ENCODE measurements around the gene KDM4C.

The KDM4C gene

DNA sequence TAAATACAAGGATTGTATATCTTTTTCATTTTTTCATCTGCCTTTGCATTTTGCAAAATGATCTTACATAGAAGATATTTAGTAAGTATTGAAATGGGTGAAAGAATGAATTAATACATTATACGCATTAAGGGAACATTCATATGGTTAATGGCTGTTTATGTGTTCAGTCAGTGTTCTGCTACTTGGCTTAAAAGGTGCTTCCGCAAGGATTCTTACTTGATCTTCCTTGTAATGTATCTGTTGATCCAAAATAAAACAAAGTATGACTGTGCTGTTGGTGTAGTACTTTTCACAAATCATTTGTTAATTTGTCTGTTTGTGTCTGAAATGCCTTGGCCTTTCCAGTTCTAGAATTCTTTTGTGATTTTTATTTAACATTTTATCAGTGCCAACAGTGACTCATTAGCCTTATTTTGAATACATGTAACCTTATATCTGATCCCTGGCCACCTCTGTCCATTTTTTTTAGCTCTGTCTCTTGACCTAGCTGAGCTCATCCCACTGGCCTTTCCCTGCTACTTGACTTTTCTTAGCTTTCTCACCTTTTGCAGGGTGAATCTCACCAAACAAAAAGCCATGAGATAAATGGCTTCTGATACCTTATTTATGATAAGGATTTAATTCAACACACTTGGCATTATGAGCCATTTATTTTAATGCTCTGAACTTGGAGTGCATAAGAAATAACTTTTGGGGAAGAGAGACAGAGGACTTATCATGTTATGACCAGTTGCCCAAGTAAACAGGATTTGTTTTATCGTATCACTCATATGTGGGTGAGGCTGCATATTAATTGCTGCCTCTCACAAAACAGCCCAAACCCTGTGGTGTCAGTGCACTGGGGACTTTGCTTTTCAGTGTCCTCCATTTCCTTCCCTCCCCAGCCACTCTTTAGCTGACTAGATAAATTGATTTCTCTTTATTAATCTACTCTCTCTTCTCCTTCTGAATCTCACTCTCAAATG, 340.3 kb downstream of the KDM4C start:
- DNase-seq (ENCODE audit: low read depth) = no peak

DNA sequence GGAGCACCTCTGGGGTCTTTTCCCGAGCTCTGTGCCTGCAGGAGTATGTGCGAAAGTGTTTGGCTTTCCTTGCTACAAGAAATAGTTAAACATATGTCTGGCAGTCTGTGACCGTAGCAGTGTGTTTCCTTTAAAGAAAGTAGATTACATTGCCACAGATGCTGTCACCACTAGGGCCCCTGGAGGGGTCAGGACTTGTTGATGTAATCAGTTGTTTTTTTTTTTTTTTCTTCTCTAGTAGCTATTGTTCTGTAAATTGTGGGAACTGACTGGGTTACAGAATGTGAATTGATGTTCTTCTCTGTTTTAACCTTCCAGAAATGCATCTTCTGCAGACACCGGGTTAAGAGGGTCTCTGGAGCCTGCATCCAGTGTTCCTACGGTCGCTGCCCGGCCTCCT, 345.6 kb downstream of the KDM4C start:
- no peak for DNase-seq (ENCODE audit: low read depth)

DNA sequence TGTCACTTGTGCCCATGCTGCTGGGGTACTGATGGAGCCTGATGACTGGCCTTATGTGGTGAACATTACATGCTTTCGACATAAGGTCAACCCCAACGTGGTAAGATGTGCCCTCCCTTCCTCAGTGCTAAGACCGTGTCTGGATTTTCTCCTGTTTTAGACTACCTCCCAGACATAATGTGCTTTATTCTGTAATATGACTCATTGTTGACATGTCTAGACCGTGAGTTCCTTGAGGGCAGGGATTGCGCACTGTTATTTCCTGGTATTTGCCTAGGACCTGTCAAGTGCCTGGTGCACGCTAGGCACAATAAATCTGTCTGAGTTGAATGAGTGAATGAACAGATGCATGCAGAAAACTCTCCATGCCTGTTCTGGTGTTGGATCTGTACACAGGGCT, 346.0 kb downstream of the KDM4C start:
- no peak for DNase-seq (ENCODE audit: low read depth)

DNA sequence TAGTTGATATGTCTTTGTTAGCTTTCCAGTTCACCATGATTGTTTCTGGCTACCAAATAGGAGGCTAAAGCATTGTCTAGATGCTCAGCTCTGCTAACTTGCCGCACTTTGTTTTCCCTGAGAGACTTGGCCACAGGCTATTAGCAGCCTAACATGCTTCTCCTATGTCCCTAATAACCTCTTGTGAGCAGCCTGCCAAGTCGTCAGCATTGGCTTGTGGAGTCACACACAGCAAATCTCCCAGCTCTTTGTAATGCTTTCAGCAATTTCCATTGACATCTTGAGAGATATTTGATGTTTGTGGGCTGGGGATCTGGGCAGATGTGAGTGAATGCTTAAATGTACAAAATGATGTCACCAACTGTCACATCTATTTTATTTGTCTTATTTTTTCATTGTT, 346.9 kb downstream of the KDM4C start:
- DNase-seq (ENCODE audit: low read depth) = no peak

DNA sequence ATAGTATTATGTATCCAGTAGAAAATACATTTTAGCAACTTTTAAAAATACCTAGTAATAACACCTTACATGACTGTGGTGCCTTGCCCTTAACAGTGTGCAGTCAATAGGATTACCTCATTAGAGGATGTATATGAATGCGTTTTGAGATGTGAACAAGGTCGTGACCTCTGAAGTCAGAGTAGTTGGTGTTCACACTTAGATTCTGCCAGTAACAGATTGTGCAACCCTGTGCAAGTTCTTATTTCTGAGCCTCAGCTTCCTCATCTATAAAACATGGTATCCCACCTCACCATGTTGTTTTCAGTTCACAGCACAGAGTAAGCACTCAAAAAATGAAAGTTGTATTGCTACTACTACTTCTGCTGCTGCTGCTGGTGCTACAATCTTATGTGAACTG, 347.3 kb downstream of the KDM4C start:
- no peak for DNase-seq (ENCODE audit: low read depth)

DNA sequence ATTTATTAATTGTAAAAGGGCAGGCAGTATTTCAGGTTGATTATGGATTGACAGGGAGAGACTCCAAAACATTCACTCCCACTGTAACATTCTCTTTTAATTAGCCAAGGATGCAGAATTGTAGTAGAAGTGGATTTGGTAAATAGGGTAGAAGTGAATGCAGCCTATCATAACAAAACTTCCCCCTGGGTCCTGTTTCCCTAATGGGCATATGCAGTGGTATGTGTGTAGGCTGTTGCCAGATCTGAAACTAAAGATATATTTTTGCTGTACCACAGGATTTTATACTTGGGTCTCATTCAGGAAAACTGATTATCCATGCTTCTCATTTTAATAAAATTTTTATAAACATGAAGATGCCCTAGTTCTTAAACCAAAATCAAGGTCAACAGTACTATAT, 351.2 kb downstream of the KDM4C start:
- DNase-seq (ENCODE audit: low read depth) = no peak

DNA sequence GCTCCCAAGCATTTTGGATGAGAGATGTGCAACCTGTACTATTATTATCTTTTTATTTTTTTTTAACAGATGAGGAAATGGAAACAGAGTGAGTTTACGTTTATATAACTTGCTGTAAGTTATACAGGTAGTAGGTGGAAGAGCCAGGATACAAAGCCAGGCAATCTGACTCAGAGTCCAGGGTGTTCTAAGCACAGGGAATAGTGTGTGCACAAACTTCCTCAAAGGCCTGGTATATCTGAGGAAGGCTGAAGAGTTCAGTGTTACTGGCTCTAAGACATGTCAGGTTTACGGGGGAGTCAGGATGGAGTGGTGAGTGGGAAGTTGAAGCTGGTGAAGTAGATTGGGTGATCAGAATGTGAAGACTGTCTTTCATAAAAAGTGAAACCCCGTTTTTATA, 353.6 kb downstream of the KDM4C start:
- DNase-seq (ENCODE audit: low read depth) = no peak

DNA sequence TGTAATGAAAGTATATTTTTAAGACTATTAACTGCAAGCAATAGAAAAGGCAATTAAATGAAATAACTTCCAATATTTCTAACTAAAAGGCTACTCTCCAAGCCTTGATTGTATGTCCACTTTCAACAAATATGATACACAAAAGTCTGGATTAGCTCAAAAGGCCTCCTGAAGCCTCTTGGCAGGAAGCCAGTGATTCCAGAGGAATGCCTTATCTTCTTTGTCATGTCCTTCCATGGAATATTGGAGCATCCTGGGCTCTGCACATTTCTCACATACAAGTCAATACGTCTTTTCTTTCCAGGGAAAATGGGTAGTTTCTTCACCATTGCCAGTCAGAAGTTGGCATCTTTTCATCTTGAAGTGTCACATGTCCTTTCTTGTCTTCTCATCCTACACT, 357.8 kb downstream of the KDM4C start:
- DNase-seq (ENCODE audit: low read depth) = no peak

DNA sequence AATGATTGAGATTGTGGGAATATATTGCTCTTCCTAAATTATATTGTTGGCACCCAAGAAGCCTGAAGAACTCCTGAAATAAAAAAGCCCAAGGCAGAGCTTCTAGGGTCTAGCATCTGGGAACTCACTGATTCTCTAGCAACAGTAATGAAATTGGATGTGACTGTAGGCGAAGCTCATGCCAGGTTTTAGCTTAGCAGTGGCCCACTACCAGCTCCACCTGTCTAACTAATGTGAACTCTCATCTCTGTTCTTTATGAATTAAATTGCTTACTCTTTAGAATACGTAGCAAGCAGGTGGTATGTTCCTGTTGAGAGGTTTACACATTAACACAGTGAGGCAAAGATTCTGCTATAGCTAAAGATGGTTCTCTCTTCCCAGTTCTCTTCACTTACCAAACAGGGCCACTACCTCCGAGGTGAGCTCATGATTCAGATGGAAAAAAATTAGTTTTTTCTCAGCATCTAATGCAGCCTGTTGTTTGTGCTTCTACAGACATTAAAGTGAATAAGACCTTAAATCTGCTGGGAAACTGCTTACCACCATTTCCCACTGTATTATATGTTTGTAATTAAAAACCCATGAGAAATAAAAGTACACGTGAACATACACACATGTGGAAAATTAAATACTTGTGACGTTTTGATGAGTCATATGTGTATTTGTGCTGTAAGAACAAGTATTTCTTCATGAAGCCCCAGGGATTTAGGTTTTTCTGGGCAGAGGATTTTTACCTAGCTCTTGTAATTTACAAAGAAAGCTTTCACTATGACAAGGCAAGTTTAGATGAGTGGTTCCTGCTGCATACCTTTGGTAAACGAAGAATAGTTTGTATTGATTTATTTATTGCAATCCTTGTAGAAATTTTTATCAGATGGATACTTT, 360.1 kb downstream of the KDM4C start:
- no peak for DNase-seq (ENCODE audit: low read depth)

DNA sequence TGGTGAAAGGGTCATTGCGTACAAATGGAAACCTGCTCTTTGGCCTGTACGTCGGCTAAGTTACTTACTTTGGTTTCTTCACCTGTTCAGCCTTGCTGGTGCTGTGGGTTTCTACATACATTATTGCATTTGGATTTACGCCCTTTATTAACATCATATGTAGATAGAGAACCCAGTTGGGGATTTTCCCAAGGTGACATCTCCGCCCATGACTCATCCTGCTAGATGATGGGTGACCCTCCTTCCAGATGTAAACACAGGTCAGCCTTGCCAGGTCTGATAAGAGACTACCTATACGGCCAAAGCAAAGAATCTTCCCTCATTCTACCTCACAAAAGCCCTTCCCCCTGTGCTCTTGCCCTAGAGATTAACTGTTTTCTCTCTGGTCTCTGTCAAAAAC, 360.9 kb downstream of the KDM4C start:
- DNase-seq (ENCODE audit: low read depth) = no peak

DNA sequence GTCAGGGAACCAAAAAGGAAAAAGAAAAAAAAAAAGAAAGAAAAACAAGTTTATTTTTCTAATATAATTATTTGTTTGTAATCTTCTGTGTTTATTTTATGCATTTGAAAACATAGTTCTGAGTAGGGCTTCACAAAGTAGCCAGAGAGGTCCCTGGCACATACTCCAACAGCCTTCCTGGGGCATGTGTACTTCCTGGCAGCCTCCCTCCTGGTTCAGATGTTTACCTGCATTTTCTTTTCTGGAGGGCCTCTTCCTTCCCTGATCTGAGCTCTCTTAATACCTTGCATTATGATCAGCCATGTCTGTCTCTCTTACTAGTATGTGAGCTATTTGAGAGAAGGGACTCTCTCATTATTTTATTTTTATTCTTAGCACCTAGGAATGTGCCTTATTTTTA, 361.8 kb downstream of the KDM4C start:
- no peak for DNase-seq (ENCODE audit: low read depth)

DNA sequence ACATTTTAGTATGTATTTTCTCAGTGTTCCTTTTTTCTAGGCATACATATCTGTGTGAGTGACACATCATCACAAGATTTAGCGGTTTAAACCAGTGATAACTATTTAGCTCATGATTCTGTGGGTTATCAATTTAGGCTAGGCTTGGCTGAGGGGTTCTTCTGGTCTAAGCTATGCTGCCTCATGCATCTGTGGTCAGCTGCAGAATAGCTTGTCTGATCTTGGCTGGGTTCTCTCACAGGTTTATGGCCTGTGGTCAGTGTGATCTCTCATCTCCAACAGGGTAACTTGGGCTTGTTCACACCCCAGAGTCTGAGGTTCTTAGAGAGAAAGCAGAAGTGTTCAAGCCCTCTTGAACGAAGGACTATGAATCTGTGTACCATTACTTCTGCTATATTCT, 363.3 kb downstream of the KDM4C start:
- DNase-seq (ENCODE audit: low read depth) = no peak

DNA sequence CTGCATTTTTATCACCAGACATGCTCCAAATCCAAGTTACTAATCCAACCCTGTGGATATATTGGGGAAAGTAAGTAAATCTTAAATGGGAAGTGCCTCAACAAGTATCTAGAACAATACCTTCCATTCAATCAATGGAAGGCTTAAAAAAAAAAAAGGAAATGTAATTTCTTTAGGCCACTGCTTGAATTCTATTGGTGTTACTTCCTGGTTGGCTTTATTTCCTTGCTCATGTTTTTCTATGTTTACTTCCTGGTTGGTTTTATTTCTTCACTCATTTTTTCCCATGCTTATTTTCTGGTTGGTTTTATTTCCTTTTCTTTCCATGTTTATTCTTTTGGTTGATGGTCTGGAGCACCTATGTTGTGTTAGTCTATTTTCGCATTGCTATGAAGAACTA, 363.9 kb downstream of the KDM4C start:
- no peak for DNase-seq (ENCODE audit: low read depth)

DNA sequence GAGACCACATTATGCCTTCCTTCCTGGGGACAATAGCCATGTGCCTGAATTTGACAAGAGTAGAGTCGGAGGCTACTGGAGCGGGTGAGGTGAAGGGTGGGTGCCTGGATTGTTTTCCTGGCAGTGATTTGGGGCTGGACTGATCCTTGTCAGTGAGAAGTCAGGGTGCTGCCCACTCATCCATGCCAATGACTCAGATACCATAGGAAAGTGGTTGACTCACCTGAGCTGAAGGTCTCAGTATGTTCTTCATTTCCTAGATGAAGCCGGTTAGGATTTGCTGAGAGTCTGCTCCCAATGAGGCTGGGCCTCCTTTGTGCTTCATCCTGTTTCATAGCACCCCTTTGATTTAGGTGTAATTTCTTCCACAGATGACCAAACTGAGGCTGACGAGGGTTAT, 366.0 kb downstream of the KDM4C start:
- no peak for DNase-seq (ENCODE audit: low read depth)

DNA sequence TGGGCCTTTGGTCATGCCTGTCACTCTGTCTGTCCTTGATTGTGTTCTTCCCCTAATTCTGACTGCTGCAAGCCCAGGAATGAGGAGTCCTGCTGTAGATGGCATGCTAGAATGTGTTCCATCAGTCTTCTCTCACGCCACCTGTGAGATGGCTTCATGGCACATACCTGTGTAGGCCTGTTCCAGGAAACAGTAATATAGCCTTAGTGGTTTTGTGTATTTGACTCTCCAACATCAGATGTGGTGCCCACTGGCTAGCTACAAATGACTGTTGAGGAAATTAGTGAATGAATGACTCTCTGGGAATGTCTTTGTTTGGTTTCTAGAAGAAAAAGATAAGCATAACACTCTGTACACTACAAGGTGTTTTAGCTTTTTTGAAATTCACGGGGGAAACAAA, 367.5 kb downstream of the KDM4C start:
- DNase-seq (ENCODE audit: low read depth) = no peak

DNA sequence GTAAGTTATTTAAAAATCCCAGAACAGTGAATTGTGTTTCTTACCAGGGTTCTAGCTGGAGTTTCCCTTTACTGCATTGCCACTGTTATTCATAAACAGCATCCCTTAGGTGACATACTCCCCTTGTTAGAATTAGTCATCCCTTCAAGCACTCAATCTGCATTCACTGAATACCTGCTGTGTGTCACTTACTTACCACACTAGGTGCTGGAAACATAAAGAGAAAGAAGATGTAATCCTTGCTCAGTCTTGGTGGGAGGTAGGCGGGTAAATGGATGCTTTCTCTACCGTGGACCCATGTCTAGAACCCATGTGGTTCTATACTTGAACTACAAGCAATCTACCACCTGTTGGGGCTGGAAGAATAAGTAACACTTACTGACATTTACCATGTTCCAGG, 371.6 kb downstream of the KDM4C start:
- DNase-seq (ENCODE audit: low read depth) = no peak

DNA sequence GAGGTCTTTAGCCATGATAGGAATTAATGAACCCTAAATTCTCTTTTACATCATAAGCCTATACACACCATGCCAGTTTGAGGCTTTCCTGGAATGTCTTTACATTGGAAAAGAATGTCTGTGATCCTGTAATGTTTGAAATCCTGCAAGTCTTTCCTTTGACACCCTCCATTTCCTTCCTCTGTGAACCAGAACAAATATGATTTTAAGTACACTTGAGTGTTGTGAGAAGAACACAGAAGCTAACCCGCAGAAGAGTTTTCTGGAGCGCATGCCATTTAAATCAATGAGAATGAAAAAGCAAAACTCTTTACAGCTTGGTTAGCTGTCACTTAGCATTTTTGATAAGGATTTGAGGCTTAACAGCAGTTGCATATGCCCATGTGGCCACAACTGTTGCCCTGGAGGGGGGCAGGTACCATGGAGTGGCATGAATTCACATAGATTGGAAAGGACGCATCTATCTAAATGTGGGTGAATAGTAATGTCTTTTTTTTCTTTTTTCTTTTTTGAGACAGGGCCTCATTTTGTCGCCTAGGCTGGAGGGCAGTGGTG, 372.6 kb downstream of the KDM4C start:
- no peak for DNase-seq (ENCODE audit: low read depth)

DNA sequence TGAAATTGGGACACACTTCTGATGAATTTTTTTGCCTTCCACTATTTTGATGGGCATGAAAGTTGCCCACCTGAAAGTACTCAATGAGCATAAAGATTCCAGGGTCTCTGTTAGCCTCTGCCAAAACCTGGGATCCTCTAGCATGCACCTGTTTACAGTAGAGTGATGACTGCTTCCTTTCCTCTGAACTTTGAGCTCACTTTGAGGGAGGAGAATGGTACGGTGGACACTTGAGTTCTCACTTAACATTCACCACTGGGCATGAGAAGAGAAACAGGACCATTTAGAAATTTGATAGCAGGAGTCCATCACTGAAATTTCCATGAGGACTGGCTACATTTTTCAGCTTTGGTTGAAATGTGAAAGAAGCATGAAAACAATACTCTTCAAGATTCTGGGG, 374.8 kb downstream of the KDM4C start:
- DNase-seq (ENCODE audit: low read depth) = no peak

DNA sequence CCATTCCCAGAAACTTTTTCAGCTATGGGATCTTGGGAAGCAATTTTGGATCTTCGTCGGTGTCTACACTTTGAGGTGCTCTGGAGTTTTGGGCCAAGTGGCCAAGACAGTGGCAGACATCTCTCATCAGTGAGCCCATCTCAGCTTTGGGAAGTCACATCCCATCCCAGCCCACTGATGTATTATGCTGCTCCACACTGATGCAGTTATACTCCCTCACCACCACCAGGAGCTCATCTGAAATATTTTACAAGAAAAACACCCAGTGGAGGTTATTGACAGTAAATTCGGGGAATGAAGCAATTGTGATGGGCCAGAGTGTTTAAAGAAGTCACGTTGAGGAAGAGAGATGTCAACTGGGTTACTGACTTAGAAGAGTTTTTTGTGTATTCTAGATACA, 378.0 kb downstream of the KDM4C start:
- DNase-seq (ENCODE audit: low read depth) = no peak

DNA sequence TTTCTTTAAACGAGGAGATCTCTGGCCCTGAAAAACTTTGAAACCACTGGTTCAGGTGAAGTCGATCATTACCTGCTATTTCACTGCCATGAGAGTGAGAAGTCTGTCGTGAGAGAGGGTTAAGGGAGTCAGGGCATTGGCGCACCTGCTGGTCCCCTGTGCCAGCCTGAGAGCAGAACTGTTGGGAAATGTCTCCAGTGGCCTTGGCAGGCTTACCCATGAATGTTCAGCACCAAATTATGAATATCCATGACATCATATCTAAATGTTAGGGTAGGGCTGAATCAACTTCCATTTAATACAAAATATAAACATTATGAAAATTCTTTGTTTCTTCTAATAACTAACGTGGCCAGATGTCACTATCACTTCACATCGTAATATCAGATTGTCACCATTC, 379.3 kb downstream of the KDM4C start:
- no peak for DNase-seq (ENCODE audit: low read depth)

DNA sequence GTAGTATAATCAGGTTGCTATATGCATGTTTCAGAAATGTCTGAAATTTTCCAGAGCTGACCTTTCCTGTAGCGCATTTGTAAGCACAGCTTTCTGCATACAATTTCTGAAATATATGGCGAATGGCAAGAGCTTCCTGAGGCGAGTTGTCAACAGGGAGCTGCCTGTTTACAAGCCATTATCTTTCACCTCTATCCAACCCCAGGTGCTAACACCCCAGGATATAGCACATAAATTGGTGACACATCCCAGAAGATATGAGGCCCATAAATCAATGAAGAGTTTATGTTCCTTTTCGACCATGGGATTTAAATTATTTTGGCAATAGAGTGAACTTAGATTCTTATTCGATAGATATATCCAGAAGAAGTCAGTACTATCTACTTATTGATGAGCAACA, 379.8 kb downstream of the KDM4C start:
- no peak for DNase-seq (ENCODE audit: low read depth)

DNA sequence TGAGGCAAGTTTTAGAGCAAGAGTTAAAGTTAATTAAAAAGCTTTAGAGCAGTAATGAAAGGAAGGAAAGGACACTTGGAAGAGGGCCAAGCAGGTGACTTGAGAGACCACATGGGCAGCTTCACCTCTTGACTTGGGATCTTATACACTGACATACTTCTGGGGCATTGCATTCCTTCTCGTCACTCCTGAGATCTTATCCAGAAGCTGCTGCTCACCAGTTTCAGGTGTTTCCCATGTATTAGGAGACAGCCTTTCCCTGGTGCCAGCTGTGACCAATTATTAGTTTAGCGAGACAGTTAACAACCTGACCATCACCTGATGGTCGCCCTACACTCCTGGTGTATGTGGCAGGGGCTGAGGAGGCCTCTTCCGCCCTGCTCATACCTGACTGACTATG, 382.1 kb downstream of the KDM4C start:
- DNase-seq (ENCODE audit: low read depth) = no peak

DNA sequence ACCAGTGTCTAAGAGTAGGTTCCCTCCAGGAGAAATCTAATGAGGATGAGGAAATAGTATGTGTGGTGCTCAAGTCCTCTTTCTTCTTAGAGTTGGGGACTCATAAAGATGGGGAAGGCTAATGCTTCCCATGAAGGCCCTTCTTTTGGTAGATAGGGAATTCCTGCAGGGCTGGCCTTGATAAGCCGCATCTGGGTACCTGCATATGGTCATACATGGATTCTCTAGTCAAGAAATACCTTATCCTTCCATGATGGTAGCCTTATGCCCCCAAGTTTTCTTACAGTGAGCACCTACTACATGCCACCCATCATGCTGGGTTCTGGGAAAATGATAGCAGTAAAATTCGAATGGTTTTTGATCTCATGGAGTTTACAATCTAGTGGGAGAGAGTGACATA, 382.6 kb downstream of the KDM4C start:
- DNase-seq (ENCODE audit: low read depth) = no peak

Measured in stimulated activated CD4-positive, alpha-beta T cell treated with anti-CD3 and anti-CD28 coated beads, Interleukin-2, amount 100 ng/mL, for 4 hours (primary cell).